ENCODE measurements around the gene NLRP13. TPM values are rescaled to one million over a fixed set of nuclear protein-coding genes. Genes with fewer than 3 reads are reported as not detected.

Gene NLRP13
- total and polyA plus RNA-seq, 10 of the 15 experiments (the other 5 are each of a cell fraction or from before 2014, with no cell fraction given), result 0.37 TPM; not detected in 9

- POLR2A ChIA-PET, result no interaction called here
- H3K9me3 ChIP-seq (replicated peaks; ENCODE audit: control insufficient read depth, insufficient read depth, low read length), result no peaks in the 10 kb centered on the region; the same call in 2 of the 3 replicates
- FAIRE-seq (no peak), DNase-seq (ENCODE audit: low read depth, low spot score) (no peak), ATAC-seq (no peak)
- no TSS peak for BruUV-seq (replicated peaks)
- RAD21 ChIA-PET (ENCODE audit: unreplicated experiment), result no interaction called here
- WGBS (ENCODE audit: insufficient coverage, insufficient replicate concordance, low lambda C conversion rate, missing lambda C conversion rate), result 54% methylated on average over 9 of the region's 9 CpGs
- no peaks in the 10 kb centered on the region for H3K4me1 ChIP-seq (ENCODE audit: control insufficient read depth, insufficient read depth, low read length)
- SMC1A ChIA-PET (ENCODE audit: uncharacterized antibody, unreplicated experiment), result no interaction called here
- no peak overlapping the region for H3K9ac ChIP-seq (ENCODE audit: control insufficient read depth, insufficient read depth, low read length)
- no peaks in the 10 kb centered on the region for H3K27me3 ChIP-seq (replicated peaks in 1 of 2; ENCODE audit: control insufficient read depth in 2 of 2, insufficient read depth in 2 of 2, low read length in 1 of 2)
- H2AFZ ChIP-seq (ENCODE audit: control insufficient read depth, low read depth, low read length), result no peak overlapping the region
- H3K4me2 ChIP-seq (ENCODE audit: control insufficient read depth, insufficient read depth), result no peak overlapping the region
- CTCF ChIA-PET, result no interaction called here
- H3K36me3 ChIP-seq (ENCODE audit: control insufficient read depth in 2 of 2, insufficient read depth in 2 of 2, low read length in 1 of 2), result no peaks in the 10 kb centered on the region
- intact Hi-C loops (cut with micrococcal nuclease; ENCODE audit: unreplicated experiment) (no loop called here), in situ Hi-C loops (cut with MboI) (no loop called here)
- TF ChIP-seq RB1 (IDR thresholded peaks at IDR 0.05; ENCODE audit: borderline replicate concordance) (no peak), BCL11A (IDR thresholded peaks at IDR 0.05; ENCODE audit: low read depth, low read length) (no peak), ZNF592 (IDR thresholded peaks at IDR 0.05) (no peak), TAF1 (IDR thresholded peaks at IDR 0.05; ENCODE audit: borderline replicate concordance, low read depth, low read length) (no peak), NR2C1 (IDR thresholded peaks at IDR 0.05) (no peak), EZH2 (IDR thresholded peaks at IDR 0.05; ENCODE audit: borderline replicate concordance, control insufficient read depth, low read depth, low read length) (no peak)
- H3K79me2 ChIP-seq (ENCODE audit: control insufficient read depth, insufficient read depth, low read length), result no peaks in the 10 kb centered on the region
- no peak overlapping the region for H3K4me3 ChIP-seq
- no peak overlapping the region for H3K27ac ChIP-seq (ENCODE audit: control insufficient read depth, insufficient read depth)
- H4K20me1 ChIP-seq (ENCODE audit: control insufficient read depth, insufficient read depth), result no peaks in the 10 kb centered on the region
These were observed 3.1 kb upstream of the NLRP13 start for GRCh38 chr19:55935206-55935605.
